NCI-H1694 (cell line): ENCODE measurements around the gene PGM5.

ENCODE experiments used
- DNase-seq: peaks from one replicate; lab custom pipeline; 2025; lab: John Stamatoyannopoulos, UW

The PGM5 gene

GRCh38 chr9:68433531-68434110 is 77.2 kb downstream of the PGM5 start:
- no peak for DNase-seq

- DNase-seq, result peak; percentile 49
Measured at GRCh38 chr9:68437785-68438184, 81.4 kb downstream of the PGM5 start.

DNA sequence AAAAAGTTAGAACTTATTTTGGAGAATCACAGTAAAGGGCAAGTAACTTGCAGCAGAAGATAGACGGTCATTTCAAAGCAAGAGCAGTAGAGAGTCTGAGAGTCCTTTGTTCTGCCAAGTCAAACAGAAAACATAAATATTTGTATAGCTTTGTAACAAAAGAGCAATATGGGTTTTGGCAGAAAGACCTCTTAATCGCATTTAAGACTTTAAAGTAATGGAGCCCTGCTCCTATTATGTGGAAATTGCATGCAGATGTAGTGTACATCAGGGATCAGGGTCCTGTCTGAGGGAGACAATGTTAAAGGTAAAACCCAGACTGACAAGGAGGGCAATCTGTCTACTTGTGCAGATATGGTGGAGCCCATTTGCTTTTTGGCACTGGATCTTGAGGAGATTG is 87.2 kb downstream of the PGM5 start:
- no peak for DNase-seq

DNA sequence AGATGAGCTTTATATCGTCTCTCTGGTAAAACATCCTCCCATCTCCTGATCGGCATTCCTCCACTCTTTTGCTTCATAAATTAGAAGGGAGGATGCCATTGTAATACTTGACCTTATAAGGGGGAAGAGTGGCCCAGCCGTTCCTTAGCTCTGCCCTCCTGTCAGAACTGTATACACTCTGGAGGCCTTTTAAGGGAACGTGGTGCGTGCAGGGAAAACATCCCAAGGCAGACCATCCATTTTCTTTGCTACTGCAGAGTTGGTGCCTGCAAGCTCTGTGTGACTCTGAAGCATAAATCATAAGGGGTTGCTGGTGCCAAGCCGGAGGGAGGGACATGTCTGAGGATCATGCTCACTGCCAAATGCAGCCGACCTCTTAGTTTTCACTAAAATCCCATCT is 90.4 kb downstream of the PGM5 start:
- no peak for DNase-seq

- no peak for DNase-seq
Measured at GRCh38 chr9:68447611-68448010, 91.2 kb downstream of the PGM5 start.

DNA sequence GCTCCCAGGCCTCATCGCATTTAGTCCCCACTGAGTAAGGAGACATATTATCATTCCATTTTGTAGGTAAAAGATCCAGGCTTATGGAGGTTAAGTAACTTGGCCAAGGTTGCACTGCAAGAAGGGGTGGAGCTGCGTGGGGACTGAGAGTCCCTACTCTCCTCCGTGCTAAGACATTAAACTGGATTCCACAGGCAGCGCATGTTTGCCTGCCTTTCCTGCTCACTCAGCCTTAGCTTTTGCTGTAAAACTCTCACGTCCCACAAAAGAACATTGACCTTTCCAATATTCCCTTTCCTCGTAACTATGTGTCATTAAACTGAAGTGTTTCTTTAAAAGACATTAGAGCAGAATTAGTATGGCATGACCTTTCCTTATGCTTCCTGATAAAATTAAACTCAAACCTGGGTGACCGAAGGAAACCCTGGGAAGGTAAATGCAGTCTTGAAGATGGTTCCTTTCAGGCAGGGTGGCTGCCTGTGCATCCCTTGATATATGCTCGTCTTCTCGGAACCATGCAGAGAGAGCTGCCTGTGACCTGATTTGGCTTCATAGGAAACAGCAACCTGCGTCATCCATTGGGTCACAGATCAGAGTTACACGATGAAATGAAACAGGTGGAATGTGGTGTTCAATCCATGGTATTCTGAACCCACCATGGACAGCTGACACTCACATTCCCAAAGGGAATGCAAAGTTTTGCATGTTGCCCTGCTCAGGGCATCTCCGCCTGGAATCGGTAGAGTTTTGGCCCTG is 98.3 kb downstream of the PGM5 start:
- DNase-seq, result no peak

DNA sequence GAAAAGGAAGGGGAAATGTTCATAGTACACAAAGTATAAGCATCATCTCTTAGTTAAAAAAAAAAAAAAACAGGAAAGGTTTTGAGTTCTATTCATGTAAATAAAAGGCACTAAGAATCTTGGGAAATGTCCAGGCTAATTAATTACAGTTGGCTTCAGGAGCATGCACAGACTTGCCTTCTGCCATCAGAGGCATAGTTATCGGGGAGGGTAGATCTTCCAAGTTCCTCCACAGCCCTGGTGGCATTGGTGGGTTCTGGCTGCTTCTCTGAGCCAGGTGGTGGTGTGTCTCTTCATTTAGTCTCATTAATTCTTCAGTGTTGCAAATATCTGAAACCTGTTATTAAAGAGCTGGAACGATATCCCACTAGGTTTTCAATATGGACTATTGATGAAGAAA is 99.0 kb downstream of the PGM5 start:
- DNase-seq, result peak; percentile 71

DNA sequence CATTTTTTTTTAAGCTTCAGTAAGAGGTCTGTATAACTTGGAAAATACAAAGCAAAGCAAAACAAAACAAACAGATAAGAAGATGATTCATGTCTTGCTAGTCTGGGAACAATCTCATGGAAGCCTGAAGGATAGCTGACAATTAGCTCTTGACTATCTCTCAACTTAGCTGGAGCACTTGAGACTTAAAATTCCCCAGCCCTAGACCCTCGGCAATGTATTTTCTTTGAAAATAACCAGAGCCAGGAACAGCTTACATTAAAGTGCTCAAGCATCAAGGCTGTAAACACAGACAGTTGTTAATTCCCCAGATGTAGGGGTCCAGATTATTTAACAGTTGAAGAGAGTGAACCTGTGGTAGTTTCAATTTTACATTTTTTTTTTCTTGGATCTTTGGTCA is 101.4 kb downstream of the PGM5 start:
- DNase-seq, result no peak

DNA sequence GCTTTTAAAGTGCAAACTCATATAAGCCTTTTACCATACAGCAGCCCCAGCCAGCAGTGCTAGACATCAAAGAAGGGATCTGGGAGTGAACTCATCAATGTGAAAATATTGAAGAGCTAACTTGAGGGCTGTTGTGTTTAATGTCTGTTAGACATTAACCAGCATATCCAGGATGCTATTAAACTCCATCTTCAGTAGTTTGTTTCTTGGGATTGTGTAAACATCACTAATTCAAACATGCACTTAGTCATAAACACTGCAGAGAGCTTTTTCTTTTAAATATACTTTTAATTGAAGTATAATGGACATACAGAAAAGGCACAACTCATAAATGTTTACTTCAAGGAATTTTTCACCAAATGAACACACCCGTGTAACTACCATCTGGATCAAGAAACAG is 102.5 kb downstream of the PGM5 start:
- DNase-seq, result no peak

- DNase-seq, result no peak
Measured at GRCh38 chr9:68462105-68462775, 105.8 kb downstream of the PGM5 start.

DNA sequence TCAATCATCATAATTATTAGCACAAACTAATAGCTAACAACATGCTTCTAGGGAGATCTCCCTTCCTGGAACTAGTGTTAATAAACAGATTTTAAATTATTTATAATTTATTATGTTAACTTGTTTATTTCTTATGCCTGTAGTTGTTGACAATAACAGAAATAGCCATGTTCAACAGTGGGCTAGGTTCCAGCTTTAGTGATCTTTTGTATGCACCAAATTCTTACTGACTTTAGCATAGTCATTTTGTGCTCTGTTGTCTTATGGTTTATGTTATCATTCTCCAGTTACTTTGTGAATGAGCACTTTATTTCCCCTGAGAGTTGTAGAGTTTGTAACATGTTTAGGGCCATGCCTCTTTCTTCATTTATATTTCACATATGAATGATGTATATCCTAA is 113.7 kb downstream of the PGM5 start:
- no peak for DNase-seq

DNA sequence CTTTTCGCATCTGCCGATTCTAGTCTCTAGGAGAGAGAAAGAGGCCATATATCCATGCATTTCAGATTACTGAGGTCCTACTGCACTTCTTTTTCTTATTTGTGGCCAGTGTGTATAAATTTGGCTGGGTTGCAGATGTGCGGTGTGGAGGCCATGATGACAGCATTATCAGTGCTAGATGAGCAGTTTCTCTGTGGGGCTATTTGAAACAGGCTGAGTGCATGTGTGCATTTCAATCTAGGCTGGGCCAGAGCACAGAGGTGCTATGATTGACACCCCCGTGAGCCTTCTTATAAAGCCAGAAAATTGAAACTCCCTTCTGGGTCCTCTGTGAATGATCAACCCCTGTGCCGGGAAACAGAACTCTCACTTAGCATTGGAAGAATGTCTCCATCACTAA is 114.2 kb downstream of the PGM5 start:
- no peak for DNase-seq

DNA sequence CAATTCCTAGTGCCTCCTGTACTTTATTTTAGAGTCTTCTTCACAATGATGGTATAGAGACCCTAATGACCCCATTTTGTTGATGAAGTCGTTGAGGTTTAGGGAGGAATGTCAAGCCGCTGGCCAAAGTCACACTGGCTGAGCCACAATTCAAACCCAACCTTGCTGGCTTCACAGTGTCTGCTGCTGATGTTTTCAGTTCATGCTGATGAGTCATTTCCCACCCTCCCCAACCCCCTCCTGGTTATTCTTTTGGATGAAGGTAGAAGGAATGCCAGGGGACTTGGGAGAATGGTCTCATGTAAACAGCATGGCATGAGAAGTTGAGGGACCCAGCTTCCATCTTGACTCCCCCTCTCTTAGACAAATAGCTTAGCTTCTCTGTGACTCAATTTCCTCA is 115.7 kb downstream of the PGM5 start:
- DNase-seq, result no peak

DNA sequence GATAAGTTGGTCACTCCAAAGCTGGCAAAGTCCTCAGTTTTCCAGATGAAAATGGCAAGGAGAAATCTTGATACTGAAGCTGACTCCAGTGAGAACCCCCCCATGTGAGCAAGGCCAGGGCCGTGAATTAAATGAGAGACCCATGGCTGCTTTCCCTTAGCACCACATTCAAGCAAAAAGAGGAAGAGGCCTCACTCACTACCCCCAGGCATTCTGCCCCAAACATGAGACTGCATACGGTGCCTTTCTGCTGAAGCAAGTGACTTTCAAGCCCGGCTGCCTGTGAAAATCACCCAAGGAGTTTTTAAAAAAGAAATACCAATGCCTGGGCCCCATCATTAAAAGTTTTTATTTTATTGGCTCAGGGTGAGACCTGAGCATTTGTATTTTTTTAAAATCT is 117.4 kb downstream of the PGM5 start:
- no peak for DNase-seq

DNA sequence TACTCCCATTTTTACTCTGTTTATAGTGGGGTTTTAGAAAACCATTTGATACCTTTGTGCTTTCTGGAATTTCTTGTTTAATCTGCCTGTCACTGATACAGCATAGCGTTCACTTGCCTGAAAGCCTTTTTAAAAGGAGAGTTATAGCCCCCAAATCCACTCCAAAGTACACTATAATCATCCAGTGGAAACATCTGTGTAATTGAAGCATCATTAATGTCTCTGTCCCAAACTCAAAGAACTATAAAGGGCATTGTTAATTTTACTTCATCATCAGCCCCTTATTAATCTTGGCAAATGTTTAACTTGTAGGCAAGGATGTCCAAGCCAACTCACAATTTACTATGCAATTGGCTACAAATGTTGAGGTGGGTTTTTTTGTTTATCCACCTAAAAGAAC is 120.0 kb downstream of the PGM5 start:
- no peak for DNase-seq

- DNase-seq, result no peak
Measured at GRCh38 chr9:68476847-68477246, 120.4 kb downstream of the PGM5 start.

GRCh38 chr9:68480807-68481206 is 124.4 kb downstream of the PGM5 start:
- no peak for DNase-seq

GRCh38 chr9:68482548-68482947 is 126.1 kb downstream of the PGM5 start:
- DNase-seq, result no peak

- DNase-seq, result no peak
Measured at GRCh38 chr9:68488126-68488525, 131.7 kb downstream of the PGM5 start.

DNA sequence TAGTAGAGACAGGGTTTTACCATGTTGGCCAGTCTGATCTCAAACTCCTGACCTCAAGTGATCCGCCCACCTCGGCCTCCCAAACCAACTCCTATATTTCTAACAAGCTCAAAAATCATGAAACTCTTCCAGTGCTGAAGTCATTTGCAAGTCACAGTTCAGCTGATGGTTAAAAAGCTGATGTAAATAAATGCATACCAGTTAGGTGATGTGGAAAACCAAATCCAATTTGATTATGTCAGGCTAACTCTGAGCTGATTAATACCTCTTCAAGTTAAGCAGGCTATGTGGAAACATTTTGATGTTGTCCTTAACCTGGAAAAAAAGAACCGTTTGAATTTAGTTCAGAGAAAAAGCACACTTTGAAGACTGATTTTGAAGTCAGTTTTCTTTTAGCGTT is 133.2 kb downstream of the PGM5 start:
- DNase-seq, result no peak

- DNase-seq, result peak; percentile 96
Measured at GRCh38 chr9:68492806-68493205, 136.4 kb downstream of the PGM5 start.

DNA sequence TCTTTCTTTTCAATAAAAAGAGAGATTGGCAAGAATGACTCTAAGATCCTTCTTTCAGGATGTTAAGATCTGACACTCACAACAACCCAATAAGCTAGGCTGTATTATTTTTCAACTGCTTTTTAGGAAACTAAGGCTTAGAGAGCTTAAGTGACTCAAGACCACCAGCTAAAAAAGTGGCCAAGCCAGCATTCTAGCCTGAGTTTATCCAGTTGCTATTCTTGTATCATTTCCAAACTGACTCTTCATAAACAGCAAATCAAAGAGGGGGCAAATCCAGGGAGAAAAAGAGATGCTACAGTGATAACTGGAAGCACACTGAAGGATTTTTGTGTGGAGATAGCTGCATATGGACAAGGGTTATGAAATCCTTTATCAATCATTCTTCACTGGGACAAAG is 137.1 kb downstream of the PGM5 start:
- no peak for DNase-seq

DNA sequence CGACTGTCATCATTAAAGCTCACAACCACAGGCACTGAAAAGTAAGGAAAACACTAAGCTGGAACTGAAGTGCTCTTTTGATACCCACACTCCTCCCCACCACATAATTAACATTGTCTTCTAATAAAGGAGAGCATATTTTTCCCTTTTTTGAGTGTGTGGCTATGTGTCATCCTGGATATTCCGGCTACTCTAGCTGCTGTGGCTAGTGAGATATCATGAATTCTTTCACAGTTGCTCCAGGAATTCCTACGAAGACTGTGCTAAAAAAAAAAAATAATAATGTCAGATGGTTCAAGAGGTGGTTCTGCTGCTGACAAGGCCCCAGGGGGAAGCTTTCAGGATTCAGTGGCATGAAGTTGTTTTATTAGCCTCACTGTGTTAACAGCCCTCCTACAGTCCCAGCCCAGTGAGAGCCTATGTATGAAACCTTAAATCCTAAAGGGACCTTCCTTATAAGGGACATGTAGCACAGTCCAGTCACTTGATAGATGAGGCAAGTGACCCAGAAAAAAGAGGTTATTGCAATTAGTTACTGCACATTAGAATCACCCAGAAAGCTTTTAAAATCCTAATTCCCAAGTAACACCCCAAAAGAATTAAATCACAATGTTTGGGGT is 137.7 kb downstream of the PGM5 start:
- DNase-seq, result peak; percentile 4
